Activated CD4-positive, alpha-beta T cell treated with anti-CD3 and anti-CD28 coated beads for 48 hours (primary cell): ENCODE data around the gene CMTM6.
"Not testable (repeated sequence)": the region's sequence is repeated elsewhere in the genome, so short reads cannot be mapped to it uniquely, and the experiment has no call there.

Source experiments
- DNase-seq: peaks from one replicate; pipeline ENCODE4 v3.0.0-alpha.2; 2020

The CMTM6 gene

DNA sequence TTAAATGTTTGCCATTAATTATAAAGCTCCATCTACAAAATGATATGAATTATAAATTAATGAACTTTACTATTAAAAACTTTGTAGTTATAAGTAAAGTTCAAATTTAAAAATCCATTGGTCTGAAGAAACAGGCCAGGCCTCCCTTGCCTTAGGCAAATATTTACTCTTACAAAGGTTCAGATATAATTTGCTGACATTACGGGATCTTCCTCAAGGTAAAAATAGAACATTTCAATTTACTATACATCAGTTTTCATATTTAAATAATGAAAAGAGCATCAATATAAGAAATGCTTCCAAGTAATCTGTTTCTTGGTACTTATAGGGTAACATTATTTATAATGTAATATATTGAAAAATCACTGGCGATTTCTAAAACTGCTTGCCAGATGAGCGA lies 3.7 kb downstream of the CMTM6 start:
- DNase-seq: no peak

DNA sequence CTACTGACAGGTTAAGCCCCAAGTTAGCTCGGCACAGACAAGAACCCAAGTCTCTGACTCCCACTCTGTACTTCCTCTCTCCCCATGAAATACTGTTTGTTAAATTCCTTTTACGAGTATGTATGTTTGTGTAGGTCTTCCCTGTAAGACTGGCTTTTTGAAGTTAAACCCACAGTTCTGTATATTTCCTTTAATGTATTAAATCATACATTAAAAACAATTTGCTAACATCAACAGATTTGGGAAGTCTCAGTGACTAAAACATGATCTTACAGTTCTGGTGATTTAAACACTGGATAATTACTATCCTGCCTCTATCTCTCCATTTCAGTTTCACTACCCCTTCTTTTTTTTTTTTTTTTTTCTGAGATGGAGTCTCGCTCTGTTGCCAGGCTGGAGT lies 4.4 kb downstream of the CMTM6 start:
- DNase-seq: no peak

DNA sequence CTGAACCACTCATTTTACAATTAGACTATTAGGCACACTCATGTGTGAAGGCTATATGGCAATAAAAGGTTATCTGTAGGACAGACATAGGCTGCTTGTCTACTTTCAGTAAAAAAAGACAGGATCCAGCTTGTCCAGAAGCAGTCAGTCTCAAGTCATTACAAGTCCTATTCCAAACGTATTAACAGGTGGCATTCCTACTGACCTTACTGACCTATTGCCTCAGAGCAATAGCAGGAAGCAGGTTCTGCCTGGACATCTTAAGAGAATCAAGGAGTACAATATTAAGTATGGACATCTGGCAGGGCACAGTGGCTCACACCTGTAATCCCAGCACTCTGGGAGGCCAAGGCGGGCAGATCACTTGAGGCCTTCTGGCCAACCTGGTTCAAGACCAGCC lies 7.0 kb downstream of the CMTM6 start:
- no peak for DNase-seq

GRCh38 chr3:32495085-32495484 lies 7.6 kb downstream of the CMTM6 start:
- DNase-seq: no peak

DNA sequence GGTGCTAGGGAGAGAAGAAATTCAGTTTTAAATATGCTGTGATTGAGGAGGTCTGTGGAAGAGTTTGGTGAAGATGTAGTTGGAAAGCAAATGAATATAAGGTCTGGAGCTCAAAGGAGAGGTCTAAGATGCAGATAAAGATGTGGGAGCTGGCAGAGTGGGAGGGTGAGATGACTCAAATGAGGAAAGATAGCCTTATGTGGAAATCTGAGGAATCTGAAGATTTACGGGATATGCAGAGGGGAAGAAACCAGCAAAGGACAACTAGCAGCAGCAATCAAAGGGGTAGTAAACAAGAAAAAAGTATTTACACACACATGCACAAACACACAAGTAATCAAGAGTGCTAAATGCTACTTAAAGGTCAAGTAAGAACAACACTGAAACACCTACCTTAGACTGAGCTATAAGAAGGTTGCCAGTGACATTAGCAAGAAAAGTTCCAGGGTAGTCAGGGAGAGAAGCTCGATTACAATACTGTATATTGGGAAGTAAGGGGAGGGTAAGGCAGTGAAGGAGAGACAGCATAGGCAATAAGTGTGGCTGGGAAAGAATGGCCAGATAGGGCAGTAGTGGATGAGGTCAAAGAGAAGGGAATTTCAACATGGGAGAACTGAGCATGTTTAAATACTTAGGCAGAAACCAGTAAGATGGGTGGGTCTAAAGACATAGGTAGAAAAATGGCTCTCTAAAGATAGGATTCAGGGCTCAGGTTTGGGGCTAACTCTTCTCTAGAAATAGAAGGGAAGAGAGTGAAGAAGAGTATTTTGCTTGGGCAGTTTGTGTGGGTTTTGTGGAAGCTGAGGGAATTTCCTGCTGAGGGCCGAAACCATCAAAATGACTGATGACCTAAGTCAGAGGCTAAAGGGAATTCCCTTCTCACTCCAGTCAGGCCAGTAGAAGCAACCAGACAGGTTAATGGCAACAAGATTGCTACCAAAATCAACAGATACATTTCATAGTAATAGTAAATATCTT lies 8.9 kb downstream of the CMTM6 start:
- DNase-seq: no peak

- DNase-seq: no peak
Measured at GRCh38 chr3:32492684-32493436, 9.8 kb downstream of the CMTM6 start.

DNA sequence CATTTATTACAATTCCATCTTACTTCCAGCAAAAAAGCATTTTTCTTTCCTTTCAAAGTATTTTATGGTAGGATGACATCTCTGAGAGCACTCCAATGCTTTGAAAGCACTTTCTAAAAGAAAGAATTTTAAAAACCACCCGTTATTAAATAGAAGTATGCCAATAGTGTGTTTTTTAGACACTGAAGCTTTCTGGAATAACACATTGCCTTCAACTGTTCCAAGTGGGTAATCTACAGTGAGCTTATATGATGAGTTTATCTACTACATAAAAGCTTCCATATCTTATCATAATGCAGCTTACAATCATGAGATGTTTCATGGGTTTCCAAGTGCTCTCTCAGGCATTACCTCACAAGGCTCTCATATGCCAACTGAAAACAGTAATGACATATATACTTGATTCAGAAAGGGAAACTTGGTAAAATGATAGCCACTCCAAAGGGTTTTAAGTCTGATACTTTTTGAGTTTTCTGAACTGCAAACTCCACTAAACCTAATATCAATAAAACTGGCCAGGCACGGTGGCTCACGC lies 14.1 kb downstream of the CMTM6 start:
- no peak for DNase-seq

DNA sequence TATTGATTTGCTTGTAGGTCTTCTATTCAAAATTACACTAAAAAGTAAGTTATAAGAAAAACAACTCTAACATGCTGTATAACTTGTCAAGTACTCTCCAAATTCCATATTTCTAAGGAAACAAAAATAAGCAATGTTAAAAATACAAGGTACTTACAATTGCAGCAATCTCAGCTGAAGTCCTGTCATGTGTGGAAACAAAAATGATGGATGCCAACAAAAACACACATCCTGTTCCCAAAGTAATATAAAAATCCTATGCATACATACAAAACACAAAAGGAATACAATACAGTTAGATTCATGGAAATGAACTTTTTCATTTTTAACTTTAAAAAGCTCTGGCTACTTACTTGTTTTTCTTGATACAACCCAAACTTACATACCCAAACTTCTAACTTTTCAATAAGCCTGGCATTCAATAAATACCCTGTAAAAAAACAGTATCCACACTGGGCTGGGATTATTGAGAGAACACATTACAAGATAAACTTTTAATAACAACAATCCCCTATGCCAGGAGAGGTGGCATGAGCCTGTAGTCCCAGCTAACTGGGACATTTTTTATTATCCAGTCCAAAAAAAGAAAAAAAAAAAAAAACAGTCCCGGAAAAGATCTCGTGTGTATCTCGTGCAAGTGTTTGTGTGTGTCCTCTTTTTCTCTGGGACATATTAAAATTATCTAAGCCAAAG lies 14.7 kb downstream of the CMTM6 start:
- DNase-seq: no peak

GRCh38 chr3:32484436-32484835 lies 18.2 kb downstream of the CMTM6 start:
- no peak for DNase-seq

DNA sequence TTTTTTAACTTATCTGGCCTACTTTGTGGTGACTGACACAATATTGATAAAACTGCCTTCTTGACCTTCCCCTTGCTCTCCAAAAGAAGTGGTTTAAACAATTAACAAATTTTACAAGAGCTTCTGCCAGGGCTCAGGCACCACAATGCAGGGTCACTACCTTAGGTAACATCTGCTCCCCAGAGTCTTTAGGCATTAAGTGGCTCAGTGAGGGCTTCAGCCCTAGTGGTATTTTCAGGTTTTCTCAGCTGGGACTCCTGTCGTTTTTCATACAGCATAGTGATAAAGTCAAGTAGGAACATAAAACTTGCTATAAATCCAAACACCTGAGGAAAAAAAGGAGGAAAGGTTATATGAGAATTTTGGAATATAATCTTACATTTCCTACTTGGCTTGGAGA lies 18.9 kb downstream of the CMTM6 start:
- no peak for DNase-seq

- DNase-seq: no peak
Measured at GRCh38 chr3:32482693-32483092, 20.0 kb downstream of the CMTM6 start.

- DNase-seq: no peak
Measured at GRCh38 chr3:32481791-32482631, 20.6 kb downstream of the CMTM6 start.

DNA sequence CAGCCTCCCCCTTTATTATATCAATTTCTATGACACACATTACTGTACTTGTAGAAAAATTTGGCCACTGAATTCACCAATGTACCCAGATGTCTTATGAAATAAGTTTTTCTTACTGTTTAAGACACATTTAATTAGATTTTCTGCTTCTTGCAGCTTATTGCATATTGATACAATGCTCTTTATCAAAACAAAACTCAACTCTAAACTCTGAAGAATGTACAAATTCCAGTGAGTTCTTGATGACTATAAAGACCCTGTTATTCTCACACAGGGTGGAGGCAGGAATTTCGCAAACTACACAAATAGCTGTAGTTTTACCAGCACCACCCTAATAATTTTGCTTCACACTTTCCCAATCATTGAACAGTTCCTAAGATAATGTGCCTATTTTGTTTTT lies 22.0 kb downstream of the CMTM6 start:
- no peak for DNase-seq

GRCh38 chr3:32474201-32474600 lies 28.5 kb downstream of the CMTM6 start:
- DNase-seq: no peak

DNA sequence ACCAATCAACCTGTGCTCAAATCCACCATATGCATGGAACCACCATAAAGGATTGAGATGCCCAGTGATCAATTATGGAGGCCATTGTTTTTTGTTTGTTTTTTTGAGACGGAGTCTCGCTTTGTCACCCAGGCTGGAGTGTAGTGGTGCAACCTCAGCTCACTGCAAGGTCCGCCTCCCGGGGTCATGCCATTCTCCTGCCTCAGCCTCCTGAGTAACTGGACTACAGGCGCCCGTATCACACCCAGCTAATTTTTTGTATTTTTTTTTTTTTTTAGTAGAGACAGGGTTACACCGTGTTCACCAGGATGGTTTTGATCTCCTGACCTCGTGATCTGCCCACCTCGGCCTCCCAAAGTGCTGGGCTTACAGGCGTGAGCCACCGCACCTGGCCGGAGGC lies 30.5 kb downstream of the CMTM6 start:
- not testable (repeated sequence) for DNase-seq

DNA sequence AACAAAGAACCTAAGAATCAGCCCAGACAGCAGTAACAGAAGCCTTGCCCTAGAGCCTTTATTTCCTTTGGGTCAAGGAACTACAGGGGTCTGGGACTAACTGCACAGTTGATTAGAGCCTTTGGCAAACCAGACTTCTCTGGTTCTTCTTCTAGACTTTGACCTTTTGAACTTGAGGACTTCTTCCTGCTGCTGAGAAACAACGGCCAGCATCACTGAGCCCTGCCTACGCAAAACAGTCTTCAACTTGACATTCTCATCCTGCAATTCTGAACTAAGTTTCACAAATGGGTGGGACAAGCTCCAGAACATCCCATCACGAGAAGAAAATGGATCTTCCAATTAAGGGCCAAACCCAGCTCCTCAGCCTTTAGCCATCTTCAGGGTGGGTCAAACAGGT lies 31.4 kb downstream of the CMTM6 start:
- no peak for DNase-seq

GRCh38 chr3:32470362-32470761 lies 32.3 kb downstream of the CMTM6 start:
- DNase-seq: no peak

GRCh38 chr3:32469151-32469874 lies 33.3 kb downstream of the CMTM6 start:
- no peak for DNase-seq

- peak; percentile 81 for DNase-seq
Measured at GRCh38 chr3:32467333-32468070, 35.1 kb downstream of the CMTM6 start.

- DNase-seq: not testable (repeated sequence)
Measured at GRCh38 chr3:32466808-32467207, 35.8 kb downstream of the CMTM6 start.

DNA sequence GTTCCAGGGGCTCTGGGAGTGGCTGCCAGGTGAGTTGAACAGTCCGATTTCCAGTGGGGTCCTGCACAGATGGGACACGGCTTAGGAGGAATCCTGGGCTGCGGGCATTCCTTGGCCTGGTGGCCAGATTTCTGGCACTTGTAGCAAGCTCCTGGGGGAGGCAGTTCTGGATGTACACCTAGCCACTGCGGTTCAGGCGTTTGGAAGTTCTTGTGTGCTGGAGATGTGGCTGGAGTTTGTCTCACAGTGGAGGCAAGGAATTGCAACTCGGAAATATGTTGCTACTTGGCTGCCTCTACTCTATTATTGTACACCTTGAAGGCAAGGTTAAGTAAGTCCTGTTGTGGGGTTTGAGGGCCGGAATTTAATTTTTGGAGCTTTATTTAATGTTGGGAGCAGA lies 37.9 kb downstream of the CMTM6 start:
- DNase-seq: not testable (repeated sequence)
